Vagina (tissue), 2 donors: Measurements from ENCODE around the gene GPR18. TPM values are rescaled to one million over a fixed set of nuclear protein-coding genes. Genes with fewer than 3 reads are reported as not detected.
"Not testable (repeated sequence)": the region's sequence is repeated elsewhere in the genome, so short reads cannot be mapped to it uniquely, and the experiment has no call there.

Experiments
- DNase-seq, 2 donors: peaks; one replicate each; pipeline ENCODE4 v3.0.0-alpha.2; 2017; ENCODE audit errors: extremely low spot score in 2 of 2
- H3K27ac ChIP-seq: fragments of 200-600 bp; sonication (generic); one replicate; pipeline ENCODE4 v1.5.1; 2019
- H3K27me3 ChIP-seq: fragments of 200-600 bp; sonication (generic); one replicate; pipeline ENCODE4 v1.5.1; 2019
- H3K36me3 ChIP-seq, 2 donors: fragments of 200-600 bp; sonication (generic); one replicate each; pipeline ENCODE4 v1.5.1; 2017 to 2019
- H3K4me1 ChIP-seq: fragments of 200-600 bp; sonication (generic); one replicate; pipeline ENCODE4 v1.5.1; 2019
- H3K4me3 ChIP-seq, 2 donors: fragments of 200-600 bp; sonication (generic); 1 replicate in 1 of 2; 2 replicates in 1 of 2; pipeline ENCODE4 v1.5.1; 2016 to 2019
- H3K9me3 ChIP-seq: fragments of 200-600 bp; sonication (generic); one replicate; pipeline ENCODE4 v1.5.1; 2019
- CTCF ChIP-seq, 3 experiments: fragments of 450-650 bp in 2 of 3; fragments of 200-600 bp in 1 of 3; sonication (generic) in 1 of 3; IDR thresholded peaks; one replicate each; pipeline ENCODE4 v1.5.1; 2017 to 2019; ENCODE audit warnings: antibody characterized with exemption in 3 of 3, mild to moderate bottlenecking in 2 of 3, moderate library complexity in 2 of 3
- POLR2A ChIP-seq, 2 donors: fragments of 450-650 bp; IDR thresholded peaks; one replicate each; pipeline ENCODE4 v1.6.1; 2017; ENCODE audit warnings: antibody characterized with exemption in 2 of 2, mild to moderate bottlenecking in 2 of 2, moderate library complexity in 2 of 2
- POLR2AphosphoS5 ChIP-seq, 2 donors: sonication (generic); formaldehyde crosslinking; IDR thresholded peaks; one replicate each; pipeline ENCODE4 v1.9.0; 2017; ENCODE audit warnings: antibody characterized with exemption in 2 of 2, mild to moderate bottlenecking in 2 of 2, low read depth in 1 of 2; ENCODE audit not compliant: insufficient read depth in 1 of 2
- intact Hi-C: fragments of 100-400 bp; cut with DNase I; formaldehyde crosslinking; loops from one replicate; pipeline ENCODE4 v1.15.1; 2023
- total RNA-seq: library from RNA; depleted of rRNA; stranded (reverse); fragments of >200 nt; gene quantifications from one replicate; pipeline ENCODE4 v1.2.3, GENCODE V29; 2016

GPR18 gene
- total RNA-seq, 1 donor from 2014 or later, result not detected

- intact Hi-C loops, result no loop called here
- no peak for DNase-seq
- Histone ChIP-seq H3K4me1 (peaks cover 28% of the 10 kb centered on the region), H3K4me3 (no peak overlapping the region), H3K27ac (no peak overlapping the region), H3K36me3 (no peaks in the 10 kb centered on the region), H3K27me3 (no peaks in the 10 kb centered on the region), H3K9me3 (no peaks in the 10 kb centered on the region)
- TF ChIP-seq POLR2A (IDR thresholded peaks at IDR 0.05) (no peak), CTCF (IDR thresholded peaks at IDR 0.05) (no peak), POLR2AphosphoS5 (IDR thresholded peaks at IDR 0.05; ENCODE audit: insufficient read depth in 1 of 2, low read depth in 1 of 2) (no peak)
Observed at GRCh38 chr13:99231721-99232120, 26.5 kb downstream of the GPR18 start.

- Histone ChIP-seq H3K27me3 (no peaks in the 10 kb centered on the region), H3K27ac (no peak overlapping the region), H3K36me3 (no peaks in the 10 kb centered on the region), H3K4me3 (no peak overlapping the region), H3K9me3 (no peaks in the 10 kb centered on the region), H3K4me1 (peaks cover 33% of the 10 kb centered on the region)
- intact Hi-C loops, result no loop called here
- no peak for DNase-seq
- TF ChIP-seq POLR2A (IDR thresholded peaks at IDR 0.05) (no peak), CTCF (IDR thresholded peaks at IDR 0.05) (no peak), POLR2AphosphoS5 (IDR thresholded peaks at IDR 0.05; ENCODE audit: insufficient read depth in 1 of 2, low read depth in 1 of 2) (no peak)
Observed at GRCh38 chr13:99230991-99231390, 27.2 kb downstream of the GPR18 start.

- H3K27ac ChIP-seq, H3K4me3 ChIP-seq, H3K27me3 ChIP-seq, H3K9me3 ChIP-seq, H3K36me3 ChIP-seq, DNase-seq, intact Hi-C loops: not testable (repeated sequence)
- H3K4me1 ChIP-seq, result peaks cover 37% of the 10 kb centered on the region
Observed at GRCh38 chr13:99230588-99230987, 27.6 kb downstream of the GPR18 start.

DNA sequence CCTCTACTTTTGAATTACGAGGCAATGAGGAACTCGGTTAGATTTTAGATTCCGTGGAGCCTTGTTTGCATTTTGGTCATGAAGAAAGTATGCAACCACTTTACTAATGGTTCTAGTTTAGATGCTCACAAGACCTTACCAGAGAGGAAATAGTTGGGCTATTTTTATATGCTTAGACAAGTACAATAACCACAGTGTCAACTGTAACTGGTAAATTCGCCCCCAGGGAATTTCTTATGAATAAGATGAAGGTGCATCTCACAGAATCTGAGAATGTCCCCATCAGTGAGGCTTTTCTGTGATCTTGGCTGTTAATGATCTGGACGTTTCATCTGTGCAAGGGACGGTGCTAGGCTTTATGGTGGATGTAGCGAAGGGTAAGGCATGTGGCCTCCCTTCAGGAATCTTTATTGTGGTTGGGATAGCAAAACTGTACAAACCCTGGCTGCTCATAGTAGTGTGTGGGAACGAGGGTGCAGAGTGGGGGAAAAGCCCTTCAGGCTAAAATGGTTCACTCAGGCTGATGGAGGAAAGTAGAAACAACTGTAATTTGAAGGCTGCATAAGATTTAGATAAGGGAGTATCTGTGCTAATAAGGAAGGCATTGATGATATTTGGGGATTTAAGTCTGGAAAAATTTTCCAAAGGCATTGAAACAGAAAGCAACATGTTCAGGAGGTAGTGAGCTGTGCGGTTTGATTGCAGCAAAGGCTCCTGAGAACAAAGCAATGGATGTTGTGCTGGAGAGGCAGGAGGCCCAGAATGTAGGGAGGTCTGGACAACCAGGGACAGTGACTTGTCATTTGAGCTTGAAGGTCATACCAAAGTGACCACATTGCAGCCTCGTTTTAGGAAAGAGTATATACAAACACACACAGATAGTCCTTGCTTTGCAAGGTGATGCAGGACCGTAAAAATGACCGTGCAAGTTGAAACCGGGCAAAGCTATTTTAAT, 29.2 kb downstream of the GPR18 start:
- DNase-seq, result no peak
- H3K9me3 ChIP-seq, result no peaks in the 10 kb centered on the region
- H3K4me1 ChIP-seq, result peaks cover 52% of the 10 kb centered on the region
- no peaks in the 10 kb centered on the region for H3K36me3 ChIP-seq
- H3K27ac ChIP-seq, result no peak overlapping the region
- no peak for TF ChIP-seq POLR2AphosphoS5 (IDR thresholded peaks at IDR 0.05; ENCODE audit: insufficient read depth in 1 of 2, low read depth in 1 of 2)
- no peak for TF ChIP-seq POLR2A (IDR thresholded peaks at IDR 0.05)
- no peak for TF ChIP-seq CTCF (IDR thresholded peaks at IDR 0.05)
- H3K4me3 ChIP-seq, result no peak overlapping the region
- H3K27me3 ChIP-seq, result no peaks in the 10 kb centered on the region
- intact Hi-C loops, result no loop called here

DNA sequence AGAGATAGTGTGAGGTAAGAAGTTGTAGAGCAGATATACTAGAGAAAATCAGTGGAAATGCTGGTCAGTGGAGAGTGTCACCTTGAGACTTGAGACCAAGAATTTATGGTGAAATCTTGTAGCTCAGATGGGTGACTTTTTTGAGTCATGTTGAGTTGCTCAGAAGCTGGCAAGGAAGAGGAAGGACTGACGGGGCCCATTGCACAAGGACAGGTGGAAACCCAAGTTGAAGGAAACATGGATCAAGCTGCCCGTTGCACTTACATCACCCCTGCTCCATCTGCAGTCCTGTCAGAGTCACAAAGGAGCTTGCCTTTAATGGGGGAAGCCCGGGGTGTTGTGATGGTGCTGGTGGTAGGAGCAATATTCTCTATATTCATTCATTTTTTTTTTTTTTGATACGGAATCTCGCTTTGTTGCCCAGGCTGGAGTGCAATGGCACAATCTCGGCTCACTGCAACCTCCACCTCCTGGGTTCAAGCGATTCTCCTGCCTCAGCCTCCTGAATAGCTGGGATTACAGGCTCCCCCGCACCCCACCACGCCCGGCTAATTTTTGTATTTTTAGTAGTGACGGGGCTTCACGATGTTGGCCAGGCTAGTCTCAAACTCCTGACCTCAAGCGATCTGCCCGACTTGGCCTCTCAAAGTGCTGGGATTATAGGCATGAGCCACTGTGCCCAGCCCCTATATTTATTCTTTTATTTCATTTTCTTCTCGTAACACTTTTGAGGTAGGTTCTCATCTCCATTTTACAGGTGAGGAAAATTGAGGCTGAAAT, 30.1 kb downstream of the GPR18 start:
- H3K27me3 ChIP-seq, result no peaks in the 10 kb centered on the region
- H3K4me1 ChIP-seq, result peaks cover 59% of the 10 kb centered on the region
- no peaks in the 10 kb centered on the region for H3K36me3 ChIP-seq
- intact Hi-C loops, result no loop called here
- no peak for DNase-seq
- H3K9me3 ChIP-seq, result no peaks in the 10 kb centered on the region
- H3K4me3 ChIP-seq, result no peak overlapping the region
- H3K27ac ChIP-seq, result no peak overlapping the region
- TF ChIP-seq CTCF (IDR thresholded peaks at IDR 0.05) (no peak), POLR2AphosphoS5 (IDR thresholded peaks at IDR 0.05; ENCODE audit: insufficient read depth in 1 of 2, low read depth in 1 of 2) (no peak), POLR2A (IDR thresholded peaks at IDR 0.05) (no peak)
